ENCODE data around the gene SEC14L5.
A peak's percentile ranks its signal among the peaks of the same experiment; 100 is the strongest.

Gene SEC14L5

GRCh38 chr16:5016967-5017677 lies 59.0 kb downstream of the SEC14L5 start:
- DNase-seq = no peak

GRCh38 chr16:5017678-5017969 lies 59.5 kb downstream of the SEC14L5 start:
- DNase-seq = no peak

GRCh38 chr16:5018793-5019192 lies 60.7 kb downstream of the SEC14L5 start:
- DNase-seq = no peak

DNA sequence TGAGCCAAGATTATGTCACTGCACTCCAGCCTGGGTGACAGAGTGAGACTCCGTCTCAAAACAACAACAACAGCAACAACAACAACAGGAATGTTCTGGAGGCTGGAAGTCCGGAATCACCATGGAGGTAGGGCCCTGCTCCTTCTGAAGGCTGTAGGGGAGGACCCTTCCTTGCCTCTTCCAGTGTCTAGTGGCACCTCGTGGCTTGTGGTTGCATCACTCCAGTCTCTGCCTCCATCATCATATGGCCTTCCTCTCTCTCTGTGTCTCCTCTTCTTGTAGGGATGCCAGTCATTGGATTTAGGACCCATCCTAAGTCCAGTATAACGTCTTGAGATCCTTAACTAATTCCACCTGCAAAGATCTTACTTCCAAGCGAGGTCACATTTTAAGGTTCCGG lies 61.6 kb downstream of the SEC14L5 start:
- no peak for DNase-seq

DNA sequence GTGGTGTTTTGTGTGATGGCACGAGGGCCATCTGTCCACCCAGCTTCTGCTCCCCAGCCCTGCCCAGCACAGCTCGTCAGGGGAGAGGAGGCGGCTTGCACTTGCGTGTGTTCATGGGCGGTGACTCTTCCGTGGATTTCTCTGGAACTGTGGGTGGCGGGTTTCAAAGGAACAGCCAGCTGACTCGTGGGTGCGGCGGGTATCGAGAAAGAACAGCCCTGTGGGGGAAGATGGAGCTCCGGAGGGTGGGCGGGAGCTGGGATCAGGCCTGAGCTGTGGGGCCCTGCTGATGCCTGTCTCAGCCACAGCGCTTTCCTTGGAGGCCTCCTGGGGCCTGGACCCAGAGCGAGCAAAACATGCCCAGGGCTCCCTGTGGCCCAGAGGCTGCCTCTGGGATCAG lies 62.4 kb downstream of the SEC14L5 start:
- no peak for DNase-seq

- DNase-seq = no peak
These were observed 64.4 kb downstream of the SEC14L5 start for GRCh38 chr16:5022521-5022920.

DNA sequence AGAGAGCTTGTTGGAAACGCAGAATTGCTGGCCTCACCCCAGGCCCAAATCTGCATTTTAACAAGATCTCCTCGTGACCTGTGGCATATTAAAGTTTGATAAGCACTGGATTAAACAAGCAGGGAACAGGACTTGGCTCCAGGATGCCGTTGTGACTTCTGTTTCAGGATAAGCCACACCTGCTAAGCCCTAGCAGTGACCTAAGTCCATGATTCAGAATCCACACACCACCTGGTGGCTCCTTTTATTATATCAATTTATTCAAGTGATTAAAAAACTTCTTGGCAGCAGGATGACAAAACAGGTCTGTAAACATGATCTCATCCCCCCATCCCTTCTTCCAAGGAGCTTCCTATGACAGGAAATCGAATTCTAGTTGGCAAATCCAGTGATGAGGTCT lies 66.5 kb downstream of the SEC14L5 start:
- peak; percentile 20 for DNase-seq

DNA sequence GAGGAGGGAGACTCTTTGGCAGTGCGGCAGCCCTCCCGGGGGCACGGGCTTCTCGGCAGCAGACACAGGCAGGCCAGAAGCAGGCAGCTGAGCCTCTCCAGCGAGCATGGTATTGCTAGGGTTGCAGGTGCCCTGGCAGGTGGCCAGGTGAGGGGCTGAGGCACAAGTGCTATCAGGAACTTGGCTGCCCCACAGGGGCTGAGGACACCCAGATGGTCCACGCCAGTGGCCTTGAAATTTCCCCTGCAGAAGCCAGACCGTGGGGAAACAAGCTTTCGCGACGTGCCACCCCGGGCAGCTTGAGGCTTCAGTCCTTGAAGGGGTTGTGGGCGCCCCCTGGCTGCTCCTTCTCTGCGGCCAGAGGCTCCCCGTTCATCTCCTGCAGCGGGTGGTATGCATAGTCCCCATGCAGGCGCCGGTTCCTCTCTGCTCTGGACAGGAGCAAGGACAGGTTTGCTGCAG lies 67.1 kb downstream of the SEC14L5 start:
- DNase-seq = peak; percentile 10

DNA sequence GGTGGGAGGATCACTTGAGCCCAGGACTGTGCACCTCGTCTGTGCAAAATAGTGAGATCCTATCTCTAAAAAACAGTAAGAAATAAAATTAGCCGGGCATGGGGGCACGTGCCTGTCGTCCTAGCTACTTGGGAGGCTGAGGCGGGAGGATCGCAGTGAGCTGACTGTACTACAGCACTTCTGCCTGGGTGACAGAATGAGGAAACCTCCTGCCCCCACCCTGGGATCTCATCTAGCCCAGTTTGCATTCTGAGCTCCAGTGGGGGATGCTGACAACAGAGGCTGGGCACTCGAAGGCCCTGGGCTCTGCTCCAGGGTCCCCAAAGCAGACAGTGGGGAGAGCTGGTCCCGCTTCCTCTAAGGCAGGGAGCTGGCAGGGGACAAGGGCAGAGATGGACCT lies 68.5 kb downstream of the SEC14L5 start:
- DNase-seq = no peak

GRCh38 chr16:5027086-5027485 lies 69.0 kb downstream of the SEC14L5 start:
- no peak for DNase-seq

GRCh38 chr16:5027575-5028235 lies 69.6 kb downstream of the SEC14L5 start:
- no peak for DNase-seq

DNA sequence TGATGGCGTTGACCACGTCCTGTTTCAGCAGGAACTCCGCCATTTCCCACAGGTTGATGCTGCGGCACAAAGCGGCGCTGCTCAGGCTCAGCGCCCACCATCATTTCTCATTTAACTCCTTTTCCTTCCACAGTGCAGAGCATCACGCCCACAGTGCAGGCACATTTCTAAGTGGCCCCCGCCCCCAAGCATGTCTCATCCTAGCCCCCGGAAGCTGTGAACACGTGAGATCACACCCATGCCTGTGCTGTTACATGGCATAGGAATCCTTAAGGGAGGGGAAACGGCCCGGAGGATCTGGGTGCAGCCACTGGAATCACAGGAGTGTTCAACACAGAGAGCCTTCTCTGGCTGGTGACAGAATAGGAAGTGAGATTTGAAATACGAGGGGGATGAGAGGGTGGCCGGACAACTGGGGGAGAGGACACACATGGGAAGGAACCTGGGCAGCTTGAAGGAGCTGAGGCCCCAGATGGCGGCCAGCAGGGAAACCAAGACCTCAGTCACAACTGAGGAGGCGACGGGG lies 70.9 kb downstream of the SEC14L5 start:
- DNase-seq = no peak

DNA sequence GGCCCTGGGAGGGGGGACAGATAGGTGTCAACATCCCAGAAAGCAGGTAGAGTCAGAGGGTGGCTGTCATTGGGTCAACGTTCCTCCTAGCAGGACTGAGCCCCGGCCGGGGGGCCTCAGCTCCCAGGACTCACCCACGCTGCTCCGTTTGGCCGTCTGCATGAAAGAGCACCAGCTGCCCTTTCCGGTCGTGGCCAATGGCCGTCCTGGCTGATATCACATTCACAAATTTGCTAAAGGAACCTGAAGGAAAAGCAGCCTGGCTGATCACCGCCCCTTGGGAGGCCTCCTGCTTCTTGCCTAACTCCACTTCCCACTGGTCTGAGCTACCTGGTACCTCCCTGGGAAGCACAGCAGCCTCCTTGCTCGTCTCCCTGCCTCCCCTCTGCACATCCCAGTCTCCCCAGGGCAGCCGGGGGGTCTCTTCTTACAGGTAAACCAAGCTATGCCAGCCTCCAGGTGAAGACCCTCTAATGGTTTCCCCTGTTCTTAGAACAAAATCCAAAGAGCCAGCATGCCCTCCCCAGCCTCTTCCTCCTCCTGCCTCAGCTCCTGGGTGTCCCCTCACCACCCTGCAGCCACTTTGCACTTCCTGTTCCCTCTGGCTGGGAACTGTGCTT lies 72.2 kb downstream of the SEC14L5 start:
- no peak for DNase-seq

DNA sequence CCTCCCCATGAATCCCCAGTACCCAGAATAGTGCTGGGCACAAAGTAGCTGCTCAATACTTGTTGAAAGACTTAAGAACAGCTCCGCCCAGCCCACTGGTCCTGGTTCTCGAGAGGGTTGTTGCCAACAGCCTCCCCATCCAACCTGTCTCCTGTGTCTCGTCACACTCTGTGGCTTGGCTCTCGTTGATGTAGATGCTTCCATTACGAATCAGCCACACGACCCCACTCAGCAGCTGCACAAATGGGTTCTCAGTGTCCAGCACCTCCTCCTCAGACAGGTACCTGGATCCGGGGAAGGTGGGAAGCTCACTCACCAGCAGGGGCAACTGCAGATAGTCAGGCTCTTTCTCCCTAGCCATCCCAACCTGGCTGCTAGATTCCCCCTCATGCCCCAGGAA lies 73.5 kb downstream of the SEC14L5 start:
- DNase-seq = no peak

- DNase-seq = no peak
These were observed 74.6 kb downstream of the SEC14L5 start for GRCh38 chr16:5032748-5033167.

- DNase-seq = peak; percentile 57
These were observed 75.4 kb downstream of the SEC14L5 start, which contains the start of gene NAGPA for GRCh38 chr16:5033256-5034166. Gene NAGPA (minus strand): TSS chr16:5033935. CDS start chr16:5033914, 21 bp downstream.

- DNase-seq = no peak
These were observed 76.0 kb downstream of the SEC14L5 start for GRCh38 chr16:5034167-5034523.

DNA sequence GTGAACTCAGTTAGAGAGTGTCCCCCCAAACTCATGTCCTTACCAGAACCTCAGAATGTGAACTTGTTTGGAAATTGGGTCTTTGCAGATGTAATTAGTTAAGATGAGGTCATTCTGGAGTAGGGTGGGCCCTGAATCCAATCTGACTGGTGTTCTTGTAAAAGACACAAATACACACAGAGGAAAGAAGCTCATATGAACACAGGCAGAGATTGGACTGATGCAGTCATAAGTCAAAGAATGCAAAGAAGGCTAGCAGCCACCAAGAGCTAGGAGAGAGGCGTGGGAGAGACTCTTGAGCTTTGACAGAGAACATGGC lies 77.7 kb downstream of the SEC14L5 start:
- DNase-seq = no peak

DNA sequence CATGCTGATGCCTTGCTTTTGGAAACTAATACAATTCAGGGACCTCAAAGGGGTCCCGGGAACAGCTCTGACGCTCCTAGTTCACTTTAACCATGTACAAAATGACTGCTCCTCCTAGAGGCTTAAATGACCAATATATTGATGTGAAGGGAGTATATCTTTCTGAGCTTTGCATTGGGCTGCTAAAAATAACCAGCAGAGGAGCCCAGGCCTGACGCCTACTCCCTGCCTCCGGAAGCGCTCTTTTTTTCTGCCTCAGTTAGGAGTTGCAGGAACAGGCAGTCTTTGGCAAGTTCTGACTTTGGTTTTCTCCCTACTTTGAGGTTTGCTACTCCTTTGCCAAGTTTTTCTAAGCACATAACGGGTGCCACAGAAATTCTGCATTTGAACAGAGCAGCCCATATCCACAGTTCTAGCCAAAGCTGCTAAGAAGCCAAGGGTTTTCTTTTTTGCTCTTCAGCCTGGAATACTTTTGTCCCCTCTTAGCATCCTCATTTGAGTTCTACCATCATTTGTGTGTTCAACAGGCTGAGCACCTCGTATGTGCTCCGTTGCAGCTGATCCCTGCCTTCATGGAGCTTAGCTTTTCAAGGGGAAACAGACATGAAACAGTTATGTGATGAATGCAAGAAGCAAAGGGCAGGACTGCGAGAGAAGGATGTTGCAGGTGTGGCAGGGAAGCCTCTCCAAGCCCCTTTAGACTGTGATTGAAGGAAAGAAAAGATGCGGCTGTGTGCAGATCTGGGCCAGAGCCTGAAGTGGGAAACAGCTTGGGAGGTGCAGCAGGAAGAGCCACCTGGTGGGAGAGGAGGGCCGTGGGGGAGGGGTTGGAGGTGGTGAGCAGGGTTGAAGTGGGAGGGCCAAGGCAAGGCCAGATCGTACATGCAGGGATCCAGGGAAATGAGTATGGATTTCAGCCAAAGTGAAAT lies 78.4 kb downstream of the SEC14L5 start:
- DNase-seq = no peak

DNA sequence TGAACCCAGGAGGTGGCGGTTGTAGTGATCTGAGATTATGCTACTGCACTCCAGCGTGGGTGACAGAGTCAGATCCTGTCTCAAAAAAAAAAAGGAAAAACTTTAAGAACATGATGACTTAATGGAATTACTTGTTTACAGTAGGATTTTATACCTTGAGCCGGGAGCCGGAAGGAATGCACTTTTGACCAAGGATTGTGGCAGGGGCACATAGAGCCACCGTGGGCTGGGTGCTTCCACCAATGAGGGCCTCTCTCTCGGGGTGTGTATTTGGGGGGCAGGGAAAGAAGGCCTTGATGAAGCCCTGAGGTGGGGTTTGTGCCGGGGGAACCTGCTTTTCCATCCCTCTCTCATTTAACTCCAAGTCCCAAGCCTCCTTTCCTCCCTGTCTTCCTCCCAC lies 82.3 kb downstream of the SEC14L5 start:
- no peak for DNase-seq

DNA sequence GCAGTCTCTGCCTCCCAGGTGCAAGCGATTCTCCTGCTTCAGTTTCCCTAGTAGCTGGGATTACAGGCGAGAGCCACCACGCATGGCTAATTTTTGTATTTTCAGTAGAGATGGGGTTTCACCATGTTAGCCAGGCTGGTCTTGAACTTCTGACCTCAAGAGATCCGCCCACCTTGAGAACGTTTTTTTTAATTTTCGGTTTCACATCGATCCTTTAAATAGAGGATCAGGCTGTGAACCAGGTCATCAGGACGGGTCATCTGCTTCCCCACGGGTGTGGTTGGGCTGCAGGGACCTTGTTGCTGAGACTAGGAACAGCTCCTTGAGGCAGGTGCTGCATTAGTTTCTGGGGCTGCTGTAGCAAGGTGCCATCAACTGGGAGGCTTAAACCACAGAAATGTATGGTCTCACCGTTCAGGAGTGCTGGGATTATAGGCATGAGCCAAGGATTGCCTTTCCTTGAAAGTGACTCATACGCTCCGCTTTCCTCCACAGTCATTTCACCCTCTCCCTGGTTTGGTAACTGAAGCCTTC lies 83.5 kb downstream of the SEC14L5 start:
- DNase-seq = no peak
